HEK293 (cell line): ENCODE results near the gene ATP23.

Experiments used
- BCL11B ChIP-seq: fragments of 450-650 bp; formaldehyde crosslinking; IDR thresholded peaks from 2 replicates; pipeline ENCODE4 v1.5.1; 2016; ENCODE audit warnings: low read depth, missing biosample characterization, missing genetic modification characterization
- HOXA7 ChIP-seq: sonication (generic); formaldehyde crosslinking; IDR thresholded peaks from 2 replicates; pipeline ENCODE4 v1.8.1; 2022; ENCODE audit warnings: missing genetic modification reagents, borderline replicate concordance
- ZBTB1 ChIP-seq: fragments of 450-650 bp; formaldehyde crosslinking; IDR thresholded peaks from 2 replicates; pipeline ENCODE4 v1.5.1; 2016; ENCODE audit warnings: missing biosample characterization, missing genetic modification characterization
- ZBTB48 ChIP-seq: fragments of 450-650 bp; formaldehyde crosslinking; IDR thresholded peaks from 2 replicates; pipeline ENCODE4 v1.5.1; 2016; ENCODE audit warnings: missing biosample characterization, missing genetic modification characterization
- ZNF112 ChIP-seq: fragments of 450-650 bp; formaldehyde crosslinking; IDR thresholded peaks from 2 replicates; pipeline ENCODE4 v1.5.0; 2017; ENCODE audit warnings: missing biosample characterization, missing genetic modification characterization
- ZNF114 ChIP-seq: fragments of 450-650 bp; formaldehyde crosslinking; IDR thresholded peaks from 2 replicates; pipeline ENCODE4 v1.5.0; 2017; ENCODE audit warnings: missing biosample characterization, missing genetic modification characterization
- ZNF24 ChIP-seq: fragments of 450-650 bp; formaldehyde crosslinking; IDR thresholded peaks from 2 replicates; pipeline ENCODE4 v1.5.1; 2016; ENCODE audit warnings: missing biosample characterization, missing genetic modification characterization
- ZNF341 ChIP-seq: fragments of 450-650 bp; formaldehyde crosslinking; IDR thresholded peaks from 2 replicates; pipeline ENCODE4; 2016; ENCODE audit warnings: low read depth, missing biosample characterization, missing genetic modification characterization
- ZNF48 ChIP-seq: fragments of 450-650 bp; formaldehyde crosslinking; IDR thresholded peaks from 2 replicates; pipeline ENCODE4 v1.5.1; 2016; ENCODE audit warnings: missing biosample characterization, missing genetic modification characterization
- ZNF658 ChIP-seq: fragments of 450-650 bp; formaldehyde crosslinking; IDR thresholded peaks from 2 replicates; pipeline ENCODE4; 2016; ENCODE audit warnings: missing biosample characterization, missing genetic modification characterization

Gene ATP23

DNA sequence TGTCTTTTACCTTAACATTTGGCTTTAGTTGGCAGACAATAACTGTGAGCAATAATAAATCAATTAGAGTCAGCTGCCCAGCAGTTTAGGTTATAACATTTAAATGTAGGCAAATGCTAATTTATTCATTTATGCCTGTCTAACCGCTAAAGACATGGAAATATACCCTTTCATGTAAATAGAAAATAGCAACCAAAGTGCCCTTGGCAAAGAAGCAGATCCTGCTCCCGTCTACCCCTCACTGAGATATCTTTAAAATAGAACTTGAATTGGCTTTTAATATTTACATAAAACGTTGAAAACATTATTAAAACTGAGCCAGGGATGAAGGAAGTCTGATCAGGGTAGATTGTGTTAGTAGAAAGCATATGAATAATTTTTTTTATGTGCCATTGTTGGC, 67.3 kb downstream of the ATP23 start (continued):
- TF ChIP-seq ZNF24 (no peak), BCL11B (tag by site-specific recombination) (no peak), ZBTB1 (tag by site-specific recombination) (no peak), ZNF112 (tag by site-specific recombination) (no peak), ZNF341 (tag by site-specific recombination) (no peak), ZNF658 (tag by site-specific recombination) (no peak), ZBTB48 (tag by site-specific recombination) (no peak), HOXA7 (CRISPR knock-in tag) (no peak), ZNF48 (tag by site-specific recombination) (no peak), ZNF114 (tag by site-specific recombination) (no peak)
